H9 (cell line): Measurements from ENCODE around the gene PCCA. TPM values are rescaled to one million over a fixed set of nuclear protein-coding genes. Genes with fewer than 3 reads are reported as not detected.

Experiments used
- DNase-seq: peaks from one replicate; pipeline ENCODE4 v3.0.0-alpha.2; 2017
- H2AFZ ChIP-seq: one replicate; pipeline ENCODE4 v1.6.1; 2013; ENCODE audit warnings: mild to moderate bottlenecking, low read length, control low read depth, moderate library complexity
- H2AK5ac ChIP-seq: 2 replicates; pipeline ENCODE4 v1.6.1; 2013; ENCODE audit warnings: low read length, control low read depth, mixed read lengths; ENCODE audit not compliant: insufficient read length
- H2BK120ac ChIP-seq: one replicate; pipeline ENCODE4 v1.6.1; 2013; ENCODE audit warnings: low read depth, mild to moderate bottlenecking, low read length, control low read depth, inconsistent platforms; ENCODE audit not compliant: poor library complexity, severe bottlenecking
- H2BK12ac ChIP-seq: 2 replicates; pipeline ENCODE4 v1.6.1; 2013; ENCODE audit warnings: low read length, control low read depth, mixed read lengths, low read depth; ENCODE audit not compliant: insufficient read length
- H2BK15ac ChIP-seq: 2 replicates; pipeline ENCODE4 v1.6.1; 2013; ENCODE audit warnings: low read depth, low read length, control low read depth
- H2BK20ac ChIP-seq: one replicate; pipeline ENCODE4 v1.6.1; 2013; ENCODE audit warnings: low read depth, mild to moderate bottlenecking, low read length, control low read depth, inconsistent platforms; ENCODE audit not compliant: poor library complexity, severe bottlenecking
- H2BK5ac ChIP-seq: 2 replicates; pipeline ENCODE4 v1.6.1; 2013; ENCODE audit warnings: low read length, control low read depth, mixed read lengths; ENCODE audit not compliant: insufficient read length
- H3K14ac ChIP-seq: 2 replicates; pipeline ENCODE4 v1.6.1; 2013; ENCODE audit warnings: low read length, control low read depth; ENCODE audit not compliant: insufficient read depth
- H3K18ac ChIP-seq: 2 replicates; pipeline ENCODE4 v1.6.1; 2013; ENCODE audit warnings: low read depth, mild to moderate bottlenecking, mixed read lengths, low read length, control low read depth; ENCODE audit not compliant: insufficient read length
- H3K23ac ChIP-seq: 2 replicates; pipeline ENCODE4 v1.6.1; 2013; ENCODE audit warnings: low read length, control low read depth, mixed read lengths, low read depth; ENCODE audit not compliant: insufficient read length
- H3K23me2 ChIP-seq: 2 replicates; pipeline ENCODE4 v1.6.1; 2013; ENCODE audit warnings: low read depth, mild to moderate bottlenecking, mixed read lengths, low read length, control low read depth; ENCODE audit not compliant: insufficient read length, poor library complexity, severe bottlenecking
- H3K27ac ChIP-seq: 2 replicates; pipeline ENCODE4 v1.5.1; 2013; ENCODE audit warnings: low read length, control low read depth, mixed read lengths, low read depth; ENCODE audit not compliant: insufficient read length
- H3K27me3 ChIP-seq: 2 replicates; pipeline ENCODE4 v1.6.1; 2013; ENCODE audit warnings: low read length, control low read depth, inconsistent platforms; ENCODE audit not compliant: insufficient read depth
- H3K4ac ChIP-seq: 2 replicates; pipeline ENCODE4 v1.6.1; 2013; ENCODE audit warnings: low read depth, mild to moderate bottlenecking, control low read depth, inconsistent platforms, low read length, moderate library complexity
- H3K4me1 ChIP-seq: 2 replicates; pipeline ENCODE4 v1.6.1; 2013; ENCODE audit warnings: low read length, control low read depth, inconsistent platforms; ENCODE audit not compliant: insufficient read depth
- H3K4me2 ChIP-seq: 2 replicates; pipeline ENCODE4 v1.6.1; 2013; ENCODE audit warnings: low read length, control low read depth, mixed read lengths; ENCODE audit not compliant: insufficient read length, insufficient read depth
- H3K56ac ChIP-seq: 2 replicates; pipeline ENCODE4 v1.6.1; 2013; ENCODE audit warnings: low read depth, mild to moderate bottlenecking, mixed read lengths, low read length, control low read depth; ENCODE audit not compliant: insufficient read length
- H3K79me1 ChIP-seq: 2 replicates; pipeline ENCODE4 v1.6.1; 2013; ENCODE audit warnings: low read depth, mild to moderate bottlenecking, moderate library complexity, low read length, control low read depth, inconsistent platforms; ENCODE audit not compliant: insufficient read depth, poor library complexity, severe bottlenecking
- H3K79me2 ChIP-seq: 2 replicates; pipeline ENCODE4 v1.6.1; 2013; ENCODE audit warnings: low read length, control low read depth, inconsistent platforms; ENCODE audit not compliant: insufficient read depth
- H3K9ac ChIP-seq: 2 replicates; pipeline ENCODE4 v1.6.1; 2013; ENCODE audit warnings: low read length, control low read depth, mixed read lengths; ENCODE audit not compliant: insufficient read length; ENCODE audit errors: extremely low read depth
- H3K9me3 ChIP-seq: one replicate; pipeline ENCODE4 v1.6.1; 2013; ENCODE audit warnings: low read depth, low read length, inconsistent platforms; ENCODE audit not compliant: control insufficient read depth
- H3T11ph ChIP-seq: one replicate; pipeline ENCODE4 v1.6.1; 2013; ENCODE audit warnings: mild to moderate bottlenecking, low read length, control low read depth, inconsistent platforms
- H4K20me1 ChIP-seq: one replicate; pipeline ENCODE4 v1.6.1; 2013; ENCODE audit not compliant: control insufficient read depth, insufficient read length, insufficient read depth
- H4K5ac ChIP-seq: 2 replicates; pipeline ENCODE4 v1.6.1; 2013; ENCODE audit warnings: low read depth, mild to moderate bottlenecking, mixed read lengths, low read length, control low read depth; ENCODE audit not compliant: insufficient read length
- H4K8ac ChIP-seq: replicated peaks from 2 replicates; pipeline ENCODE4 v1.6.1; 2013; ENCODE audit warnings: low read length, control low read depth, mixed read lengths, low read depth; ENCODE audit not compliant: insufficient read length
- H4K91ac ChIP-seq: 2 replicates; pipeline ENCODE4 v1.6.1; 2013; ENCODE audit warnings: low read depth, mild to moderate bottlenecking, moderate library complexity, mixed read lengths, low read length, control low read depth; ENCODE audit not compliant: insufficient read length
- H3K27ac Mint-ChIP-seq, 3 experiments: 2 replicates in 2 of 3; 3 replicates in 1 of 3; pipeline ENCODE4 v1.8.0; 2020 to 2021; ENCODE audit warnings: mixed read lengths in 3 of 3, mild to moderate bottlenecking in 1 of 3, moderate library complexity in 1 of 3
- H3K27me3 Mint-ChIP-seq: 2 replicates; pipeline ENCODE4 v1.8.0; 2021; ENCODE audit warnings: low read depth, mild to moderate bottlenecking, moderate library complexity, mixed read lengths
- H3K36me3 Mint-ChIP-seq, 3 experiments: 2 replicates in 2 of 3; 3 replicates in 1 of 3; pipeline ENCODE4 v1.8.0; 2020 to 2021; ENCODE audit warnings: low read depth in 3 of 3, mixed read lengths in 3 of 3; ENCODE audit not compliant: insufficient read depth in 1 of 3
- H3K4me1 Mint-ChIP-seq, 2 experiments: 2 replicates each; pipeline ENCODE4 v1.8.0; 2020; ENCODE audit warnings: mixed read lengths in 2 of 2
- H3K4me3 Mint-ChIP-seq, 2 experiments: 2 replicates in 1 of 2; 3 replicates in 1 of 2; pipeline ENCODE4 v1.8.0; 2020 to 2021; ENCODE audit warnings: mild to moderate bottlenecking in 2 of 2, mixed read lengths in 2 of 2, moderate library complexity in 1 of 2
- H3K9me3 Mint-ChIP-seq, 2 experiments: 2 replicates in 1 of 2; 3 replicates in 1 of 2; pipeline ENCODE4 v1.8.0; 2020; ENCODE audit warnings: mild to moderate bottlenecking in 2 of 2, mixed read lengths in 2 of 2, moderate library complexity in 1 of 2
- CTCF ChIP-seq: fragments of 200-600 bp; sonication (generic); conservative IDR thresholded peaks from 3 replicates; pipeline ENCODE4 v1.8.0; 2021; ENCODE audit warnings: antibody characterized with exemption, mild to moderate bottlenecking
- WGBS: extraction: QIAGEN DNeasy Blood & Tissue Kit; methylation state at CpG from one replicate; pipeline ENCODE4 v1.1.7; 2013; ENCODE audit warnings: missing lambda C conversion rate, low lambda C conversion rate, mixed read lengths; ENCODE audit not compliant: insufficient read length; ENCODE audit errors: extremely low coverage; 5-methylcytosine and 5-hydroxymethylcytosine counted together
- total RNA-seq: library from RNA; stranded (reverse); gene quantifications from 2 replicates; pipeline ENCODE4 v1.2.1, GENCODE V29; 2021

PCCA gene
- total RNA-seq, 1 experiment from 2014 or later, result 56.5 TPM

DNA sequence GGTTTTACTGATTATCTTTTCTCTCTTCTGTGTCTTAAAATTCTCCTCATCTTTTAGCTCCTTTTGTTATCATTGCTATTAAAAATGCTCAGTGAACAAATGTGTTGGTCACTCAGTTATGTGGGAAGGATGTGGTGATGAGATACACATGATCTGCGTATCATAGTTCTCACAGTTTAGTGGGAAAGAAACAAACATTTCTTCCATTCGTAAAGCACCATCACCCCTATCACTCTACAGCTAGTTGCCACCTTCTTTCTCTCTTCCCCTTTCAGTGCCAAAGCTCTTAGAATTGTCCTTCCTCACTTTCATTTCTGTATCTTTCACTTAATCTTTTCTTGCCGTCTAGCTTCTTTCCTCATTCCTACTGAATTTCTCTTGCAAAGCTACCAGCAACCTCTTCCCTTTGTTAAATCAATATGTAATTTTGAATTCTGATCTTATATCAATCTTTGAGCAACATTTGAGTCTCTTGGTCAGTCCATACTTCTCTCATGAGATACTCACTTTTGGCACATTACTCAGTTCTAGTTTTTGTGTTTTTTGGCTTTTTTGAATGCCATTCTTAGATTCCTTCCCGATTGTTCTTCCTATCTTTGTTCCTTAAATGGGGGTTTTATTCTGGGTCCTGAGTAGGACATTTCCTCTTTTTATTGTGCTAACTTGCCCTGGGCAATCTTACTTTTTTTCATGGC lies 122.3 kb downstream of the PCCA start:
- H2BK120ac ChIP-seq, result no peak overlapping the region
- H3K14ac ChIP-seq, result no peak overlapping the region
- H3K9ac ChIP-seq, result no peak overlapping the region
- no peak for TF ChIP-seq CTCF
- no peak overlapping the region for H2AFZ ChIP-seq
- H2AK5ac ChIP-seq, result no peak overlapping the region
- H3K56ac ChIP-seq, result no peak overlapping the region
- H3K4me1 Mint-ChIP-seq, result peaks cover 13 to 15% of the 10 kb centered on the region in 2 experiments
- no peak overlapping the region for H3K23ac ChIP-seq
- H2BK12ac ChIP-seq, result no peak overlapping the region
- H3K27me3 Mint-ChIP-seq, result no peaks in the 10 kb centered on the region
- H3K9me3 ChIP-seq, result no peaks in the 10 kb centered on the region
- no peaks in the 10 kb centered on the region for H3K4me1 ChIP-seq
- no peak overlapping the region for H3K4ac ChIP-seq
- peaks cover 21 to 40% (median 39%) of the 10 kb centered on the region in 3 experiments for H3K36me3 Mint-ChIP-seq
- no peaks in the 10 kb centered on the region for H4K20me1 ChIP-seq
- H3K4me3 Mint-ChIP-seq, result no peak overlapping the region
- no peak overlapping the region for H3K18ac ChIP-seq
- peak overlapping the region in 2 of 3 experiments; percentile 10 to 15; a peak in 4 of 7 replicates for H3K27ac Mint-ChIP-seq
- no peak overlapping the region for H3K27ac ChIP-seq
- H2BK5ac ChIP-seq, result no peak overlapping the region
- no peak for DNase-seq
- H4K8ac ChIP-seq, result no peak overlapping the region
- no peak overlapping the region for H2BK20ac ChIP-seq
- no peaks in the 10 kb centered on the region for H3K79me1 ChIP-seq
- no peaks in the 10 kb centered on the region for H3K23me2 ChIP-seq
- H4K91ac ChIP-seq, result no peak overlapping the region
- H3K27me3 ChIP-seq, result no peaks in the 10 kb centered on the region
- no peak overlapping the region for H4K5ac ChIP-seq
- no peak overlapping the region for H3K4me2 ChIP-seq
- H3T11ph ChIP-seq, result no peak overlapping the region
- H3K79me2 ChIP-seq, result 0 out of 2 replicates have a peak, but pooled peaks cover 1% of the 10 kb centered on the region
- no CpG with 5 or more reads among the region's 4 CpGs for WGBS
- no peak overlapping the region for H2BK15ac ChIP-seq
- peaks cover 4% of the 10 kb centered on the region in 2 experiments; a peak in 2 of 5 replicates for H3K9me3 Mint-ChIP-seq
